Keratinocyte (primary cell): ENCODE measurements around the gene FKBP1A. TPM values are rescaled to one million over a fixed set of nuclear protein-coding genes. Genes with fewer than 3 reads are reported as not detected.

ENCODE experiments used
- DNase-seq: peaks from one replicate; pipeline ENCODE4 v3.0.0-alpha.2; 2011; ENCODE audit warnings: low read depth, missing footprints, low spot score
- FAIRE-seq: peaks from 2 replicates; lab custom pipeline; 2011; peaks lifted over from hg19 to GRCh38; lab: Jason Lieb, UNC
- H2AFZ ChIP-seq: 2 replicates; pipeline ENCODE4 v1.6.0; 2012; ENCODE audit warnings: low read length, control low read depth, inconsistent platforms; ENCODE audit not compliant: control insufficient read depth
- H3K27ac ChIP-seq: 2 replicates; pipeline ENCODE4 v1.5.1; 2011; ENCODE audit warnings: low read length; ENCODE audit not compliant: control insufficient read depth, insufficient read depth
- H3K27me3 ChIP-seq: 3 replicates; pipeline ENCODE4 v1.6.0; 2011; ENCODE audit warnings: low read length; ENCODE audit not compliant: control insufficient read depth, insufficient read depth; ENCODE audit errors: extremely low read depth
- H3K36me3 ChIP-seq, 2 experiments: 2 replicates in 1 of 2; 3 replicates in 1 of 2; pipeline ENCODE4 v1.5.1; 2011; ENCODE audit warnings: low read length in 2 of 2, mild to moderate bottlenecking in 1 of 2; ENCODE audit not compliant: control insufficient read depth in 2 of 2, insufficient read depth in 2 of 2; ENCODE audit errors: extremely low read depth in 1 of 2
- H3K4me1 ChIP-seq: 3 replicates; pipeline ENCODE4 v1.5.1; 2011; ENCODE audit warnings: low read length; ENCODE audit not compliant: control insufficient read depth, insufficient read depth; ENCODE audit errors: extremely low read depth
- H3K4me2 ChIP-seq: 3 replicates; pipeline ENCODE4 v1.6.0; 2011; ENCODE audit warnings: low read depth, low read length; ENCODE audit not compliant: control insufficient read depth, insufficient read depth; ENCODE audit errors: extremely low read depth
- H3K4me3 ChIP-seq, 3 experiments: fragments of 200-600 bp in 1 of 3; sonication (generic) in 1 of 3; 2 replicates in 2 of 3; 3 replicates in 1 of 3; pipeline ENCODE4 v1.5.1; 2011 to 2016; ENCODE audit warnings: low read length in 3 of 3, mild to moderate bottlenecking in 3 of 3, control low read depth in 2 of 3, inconsistent platforms in 1 of 3, low read depth in 1 of 3, mixed read lengths in 1 of 3, mixed run types in 1 of 3, moderate library complexity in 1 of 3; ENCODE audit not compliant: control insufficient read depth in 2 of 3, insufficient read depth in 2 of 3; ENCODE audit errors: extremely low read depth in 1 of 3
- H3K79me2 ChIP-seq: 2 replicates; pipeline ENCODE4 v1.6.0; 2012; ENCODE audit warnings: low read length; ENCODE audit not compliant: control insufficient read depth, insufficient read depth
- H3K9ac ChIP-seq: 3 replicates; pipeline ENCODE4 v1.6.0; 2011; ENCODE audit warnings: low read length; ENCODE audit not compliant: control insufficient read depth, insufficient read depth; ENCODE audit errors: extremely low read depth
- H3K9me1 ChIP-seq: 3 replicates; pipeline ENCODE4 v1.6.0; 2011; ENCODE audit warnings: low read length; ENCODE audit not compliant: control insufficient read depth, insufficient read depth; ENCODE audit errors: extremely low read depth
- H3K9me3 ChIP-seq: 2 replicates; pipeline ENCODE4 v1.5.1; 2012; ENCODE audit warnings: low read depth, low read length; ENCODE audit not compliant: control insufficient read depth
- H4K20me1 ChIP-seq: 3 replicates; pipeline ENCODE4 v1.6.0; 2011; ENCODE audit warnings: low read length; ENCODE audit not compliant: control insufficient read depth, insufficient read depth; ENCODE audit errors: extremely low read depth
- EZH2 ChIP-seq: IDR thresholded peaks from one replicate; pipeline ENCODE4 v1.6.1; 2012; ENCODE audit warnings: inconsistent platforms, mild to moderate bottlenecking, low read length, moderate library complexity
- dilution Hi-C: fragments of 300-500 bp; cut with MboI; formaldehyde crosslinking; loops from one replicate; pipeline ENCODE4 v1.7.0; 2020; ENCODE audit warnings: low sequenced_read_pairs; ENCODE audit not compliant: extremely low pct_ligation_motif_present
- polyA plus RNA-seq, 5 experiments: library from polyadenylated mRNA; depleted of rRNA in 3 of 5; stranded (reverse) in 3 of 5; stranded (forward) in 1 of 5; unstranded in 1 of 5; fragments of >200 nt; gene quantifications; 1 replicate in 1 of 5; 2 replicates in 3 of 5; 3 replicates in 1 of 5; pipeline versions ENCODE4 v1.2.1 to v1.2.3, GENCODE V29; 2011 to 2012; ENCODE audit warnings: missing spikeins in 2 of 5, low read depth in 1 of 5, low replicate concordance in 1 of 5
- TF ChIP-seq, protein P1 (sequence below), 3 experiments: IDR thresholded peaks in 1 of 3; conservative IDR thresholded peaks in 1 of 3; optimal IDR thresholded peaks in 1 of 3; 2 replicates in 2 of 3; 3 replicates in 1 of 3; pipeline versions ENCODE3 to v1.5.1; 2011; ENCODE audit warnings: low read length in 3 of 3, mild to moderate bottlenecking in 3 of 3, moderate library complexity in 2 of 3, control low read depth in 1 of 3, inconsistent platforms in 1 of 3; ENCODE audit not compliant: insufficient read depth in 2 of 3; ENCODE audit errors: extremely low read depth in 1 of 3

FKBP1A gene
- polyA plus RNA-seq, 1 donor (not counting 4 experiments of a cell fraction or from before 2014, with no cell fraction given) = 1,010 TPM

DNA sequence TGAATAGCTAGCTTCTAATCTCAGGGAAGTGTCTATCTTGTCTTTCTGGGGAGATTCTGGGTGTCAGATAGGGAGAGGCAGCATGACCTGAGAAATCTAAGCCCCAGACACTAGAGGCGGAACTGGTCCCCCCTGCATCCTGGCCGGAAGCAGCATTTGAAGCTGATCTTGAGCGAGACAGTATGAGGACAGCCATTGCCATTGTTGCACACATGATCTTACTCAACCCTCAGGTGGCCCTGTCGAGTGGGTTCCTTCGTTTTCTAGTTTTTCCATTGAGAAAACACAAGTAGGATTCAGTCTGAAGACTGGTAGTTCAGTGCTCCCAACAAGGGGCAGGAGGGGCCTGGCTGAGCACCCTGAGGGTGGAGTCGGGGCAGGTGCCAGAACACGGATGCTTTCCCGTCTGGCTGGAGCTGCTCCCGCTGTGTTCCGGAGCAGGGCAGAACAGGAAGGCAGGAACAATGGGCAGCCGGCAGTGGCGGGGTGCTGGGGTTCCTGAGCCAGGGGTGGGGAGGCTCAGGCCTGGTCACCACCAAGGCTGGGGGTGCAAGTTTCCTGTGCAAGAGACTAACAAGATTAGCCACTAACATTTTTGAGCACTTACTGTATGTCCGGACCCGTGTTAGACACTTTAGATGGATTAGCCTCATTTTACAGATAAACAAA is 56.0 kb downstream of the FKBP1A start:
- TF ChIP-seq, protein P1, sequence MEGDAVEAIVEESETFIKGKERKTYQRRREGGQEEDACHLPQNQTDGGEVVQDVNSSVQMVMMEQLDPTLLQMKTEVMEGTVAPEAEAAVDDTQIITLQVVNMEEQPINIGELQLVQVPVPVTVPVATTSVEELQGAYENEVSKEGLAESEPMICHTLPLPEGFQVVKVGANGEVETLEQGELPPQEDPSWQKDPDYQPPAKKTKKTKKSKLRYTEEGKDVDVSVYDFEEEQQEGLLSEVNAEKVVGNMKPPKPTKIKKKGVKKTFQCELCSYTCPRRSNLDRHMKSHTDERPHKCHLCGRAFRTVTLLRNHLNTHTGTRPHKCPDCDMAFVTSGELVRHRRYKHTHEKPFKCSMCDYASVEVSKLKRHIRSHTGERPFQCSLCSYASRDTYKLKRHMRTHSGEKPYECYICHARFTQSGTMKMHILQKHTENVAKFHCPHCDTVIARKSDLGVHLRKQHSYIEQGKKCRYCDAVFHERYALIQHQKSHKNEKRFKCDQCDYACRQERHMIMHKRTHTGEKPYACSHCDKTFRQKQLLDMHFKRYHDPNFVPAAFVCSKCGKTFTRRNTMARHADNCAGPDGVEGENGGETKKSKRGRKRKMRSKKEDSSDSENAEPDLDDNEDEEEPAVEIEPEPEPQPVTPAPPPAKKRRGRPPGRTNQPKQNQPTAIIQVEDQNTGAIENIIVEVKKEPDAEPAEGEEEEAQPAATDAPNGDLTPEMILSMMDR (optimal IDR thresholded peaks at IDR 0.05 in 1 of 3, IDR thresholded peaks at IDR 0.05 in 1 of 3, conservative IDR thresholded peaks at IDR 0.05 in 1 of 3; ENCODE audit: extremely low read depth in 1 of 3, insufficient read depth in 2 of 3, low read length in 3 of 3) = no peak
- no peak for TF ChIP-seq EZH2
- Histone ChIP-seq H3K27me3 (no peaks in the 10 kb centered on the region), H3K27ac (no peak overlapping the region), H3K9ac (no peak overlapping the region), H2AFZ (no peak overlapping the region), H3K36me3 (peaks cover 3 to 16% of the 10 kb centered on the region in 2 experiments), H3K4me3 (no peak overlapping the region), H3K9me1 (peaks cover 3% of the 10 kb centered on the region), H3K4me2 (no peak overlapping the region), H3K4me1 (peaks cover 30% of the 10 kb centered on the region), H4K20me1 (peaks cover 5% of the 10 kb centered on the region), H3K9me3 (no peaks in the 10 kb centered on the region), H3K79me2 (peaks cover 18% of the 10 kb centered on the region)
- dilution Hi-C loops = no loop called here
- DNase-seq (no peak), FAIRE-seq (no peak)

GRCh38 chr20:1335961-1336698 is 56.7 kb downstream of the FKBP1A start:
- peaks cover 5% of the 10 kb centered on the region for H4K20me1 ChIP-seq
- H2AFZ ChIP-seq = no peak overlapping the region
- H3K4me1 ChIP-seq = peaks cover 37% of the 10 kb centered on the region
- H3K9me3 ChIP-seq = no peaks in the 10 kb centered on the region
- H3K27me3 ChIP-seq = no peaks in the 10 kb centered on the region
- H3K79me2 ChIP-seq = peaks cover 21% of the 10 kb centered on the region
- no peak overlapping the region for H3K9ac ChIP-seq
- dilution Hi-C loops = no loop called here
- peaks cover 3% of the 10 kb centered on the region for H3K9me1 ChIP-seq
- FAIRE-seq (no peak), DNase-seq (no peak)
- TF ChIP-seq EZH2 = no peak
- TF ChIP-seq, protein P1 (optimal IDR thresholded peaks at IDR 0.05 in 1 of 3, IDR thresholded peaks at IDR 0.05 in 1 of 3, conservative IDR thresholded peaks at IDR 0.05 in 1 of 3; ENCODE audit: extremely low read depth in 1 of 3, insufficient read depth in 2 of 3, low read length in 3 of 3) = no peak
- no peak overlapping the region for H3K4me2 ChIP-seq
- H3K4me3 ChIP-seq = no peak overlapping the region
- no peak overlapping the region for H3K27ac ChIP-seq
- peaks cover 3 to 16% of the 10 kb centered on the region in 2 experiments for H3K36me3 ChIP-seq
